Gastrocnemius medialis (tissue), 4 donors: ENCODE results near the gene RALGPS2. TPM values are rescaled to one million over a fixed set of nuclear protein-coding genes. Genes with fewer than 3 reads are reported as not detected.

ENCODE experiments used
- ATAC-seq, 2 donors: fragments of 150-250 bp; one replicate each; pipeline ENCODE4 v1.9.1; 2016
- DNase-seq, 2 donors: peaks; one replicate each; pipeline ENCODE4 v3.0.0-alpha.2; 2019
- H3K27ac ChIP-seq, 4 donors: fragments of 200-600 bp; sonication (generic); 1 replicate in 1 of 4; 2 replicates in 3 of 4; pipeline ENCODE4 v1.5.1; 2016 to 2018; ENCODE audit warnings: mild to moderate bottlenecking in 2 of 4, moderate library complexity in 1 of 4
- H3K27me3 ChIP-seq, 3 donors: fragments of 200-600 bp; sonication (generic) in 2 of 3; 1 replicate in 1 of 3; 2 replicates in 2 of 3; pipeline versions ENCODE4 v1.5.1 to v1.6.0; 2016 to 2019; ENCODE audit warnings: mild to moderate bottlenecking in 1 of 3, moderate library complexity in 1 of 3
- H3K36me3 ChIP-seq, 2 donors: fragments of 200-600 bp; sonication (generic) in 1 of 2; one replicate each; pipeline ENCODE4 v1.5.1; 2017 to 2018
- H3K4me1 ChIP-seq, 2 donors: fragments of 200-600 bp; sonication (generic) in 1 of 2; one replicate each; pipeline ENCODE4 v1.5.1; 2016 to 2017; ENCODE audit warnings: mild to moderate bottlenecking in 2 of 2
- H3K4me3 ChIP-seq, 4 donors: fragments of 200-600 bp; sonication (generic) in 3 of 4; 1 replicate in 1 of 4; 2 replicates in 3 of 4; pipeline ENCODE4 v1.5.1; 2016 to 2019; ENCODE audit warnings: mild to moderate bottlenecking in 2 of 4
- H3K9me3 ChIP-seq, 3 donors: fragments of 200-600 bp; sonication (generic) in 2 of 3; 1 replicate in 1 of 3; 2 replicates in 2 of 3; pipeline ENCODE4 v1.5.1; 2016 to 2019
- POLR2A ChIP-seq, 2 donors: fragments of 450-650 bp; IDR thresholded peaks; one replicate each; pipeline ENCODE4 v1.6.1; 2017; ENCODE audit warnings: antibody characterized with exemption in 2 of 2, mild to moderate bottlenecking in 2 of 2, moderate library complexity in 2 of 2
- in situ Hi-C, 4 donors: fragments of 200-750 bp; cut with MboI; loops; one replicate each; pipeline versions ENCODE4 v1.15.0 to v1.8.0; 2017; ENCODE audit warnings: low sequenced_read_pairs in 4 of 4
- intact Hi-C: fragments of 100-400 bp; cut with DNase I; formaldehyde crosslinking; loops from one replicate; pipeline ENCODE4 v1.15.1; 2023; ENCODE audit warnings: low total_unique reads
- total RNA-seq, 4 donors: library from RNA; depleted of rRNA; stranded (reverse); fragments of >200 nt; gene quantifications; one replicate each; pipeline versions ENCODE4 v1.1.0 to v1.2.3, GENCODE V29; 2016
- TF ChIP-seq, protein P1 (sequence below), 5 experiments: fragments of 450-650 bp in 3 of 5; fragments of 200-600 bp in 2 of 5; sonication (generic) in 2 of 5; IDR thresholded peaks in 4 of 5; conservative IDR thresholded peaks in 1 of 5; 1 replicate in 4 of 5; 2 replicates in 1 of 5; pipeline ENCODE4 v1.5.1; 2016 to 2019; ENCODE audit warnings: antibody characterized with exemption in 5 of 5, mild to moderate bottlenecking in 3 of 5, moderate library complexity in 3 of 5

The RALGPS2 gene
- total RNA-seq, 4 donors from 2014 or later, result 1.1 to 6.5 (median 2.5) TPM

DNA sequence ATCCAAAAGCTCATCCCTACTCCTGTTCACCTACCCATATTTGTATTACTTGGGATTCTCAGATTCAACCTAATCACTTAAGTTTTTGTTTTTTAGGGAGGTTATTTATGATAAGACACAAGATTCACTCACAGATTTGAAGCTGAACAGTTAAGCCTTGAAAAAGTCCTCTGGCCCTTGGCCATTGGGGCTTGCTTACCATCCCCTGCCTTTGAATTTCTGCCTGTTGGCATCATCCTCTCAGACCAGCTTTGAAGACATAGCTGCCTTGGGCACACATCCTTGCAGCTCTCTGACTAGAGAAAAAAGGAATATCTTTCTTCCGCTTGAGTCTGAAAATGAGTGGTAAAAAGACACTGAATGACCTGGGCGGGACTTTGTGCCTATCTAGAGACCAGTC, 41.8 kb upstream of the RALGPS2 start:
- DNase-seq, result no peak
- ATAC-seq, result no peak
- intact Hi-C loops (no loop called here), in situ Hi-C loops (no loop called here)
- Histone ChIP-seq H3K4me1 (no peaks in the 10 kb centered on the region), H3K27ac (no peak overlapping the region), H3K4me3 (no peak overlapping the region), H3K36me3 (no peaks in the 10 kb centered on the region), H3K27me3 (no peaks in the 10 kb centered on the region), H3K9me3 (no peaks in the 10 kb centered on the region)
- no peak for TF ChIP-seq POLR2A (IDR thresholded peaks at IDR 0.05)
- TF ChIP-seq, protein P1, sequence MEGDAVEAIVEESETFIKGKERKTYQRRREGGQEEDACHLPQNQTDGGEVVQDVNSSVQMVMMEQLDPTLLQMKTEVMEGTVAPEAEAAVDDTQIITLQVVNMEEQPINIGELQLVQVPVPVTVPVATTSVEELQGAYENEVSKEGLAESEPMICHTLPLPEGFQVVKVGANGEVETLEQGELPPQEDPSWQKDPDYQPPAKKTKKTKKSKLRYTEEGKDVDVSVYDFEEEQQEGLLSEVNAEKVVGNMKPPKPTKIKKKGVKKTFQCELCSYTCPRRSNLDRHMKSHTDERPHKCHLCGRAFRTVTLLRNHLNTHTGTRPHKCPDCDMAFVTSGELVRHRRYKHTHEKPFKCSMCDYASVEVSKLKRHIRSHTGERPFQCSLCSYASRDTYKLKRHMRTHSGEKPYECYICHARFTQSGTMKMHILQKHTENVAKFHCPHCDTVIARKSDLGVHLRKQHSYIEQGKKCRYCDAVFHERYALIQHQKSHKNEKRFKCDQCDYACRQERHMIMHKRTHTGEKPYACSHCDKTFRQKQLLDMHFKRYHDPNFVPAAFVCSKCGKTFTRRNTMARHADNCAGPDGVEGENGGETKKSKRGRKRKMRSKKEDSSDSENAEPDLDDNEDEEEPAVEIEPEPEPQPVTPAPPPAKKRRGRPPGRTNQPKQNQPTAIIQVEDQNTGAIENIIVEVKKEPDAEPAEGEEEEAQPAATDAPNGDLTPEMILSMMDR (IDR thresholded peaks at IDR 0.05 in 4 of 5, conservative IDR thresholded peaks at IDR 0.05 in 1 of 5), result no peak

DNA sequence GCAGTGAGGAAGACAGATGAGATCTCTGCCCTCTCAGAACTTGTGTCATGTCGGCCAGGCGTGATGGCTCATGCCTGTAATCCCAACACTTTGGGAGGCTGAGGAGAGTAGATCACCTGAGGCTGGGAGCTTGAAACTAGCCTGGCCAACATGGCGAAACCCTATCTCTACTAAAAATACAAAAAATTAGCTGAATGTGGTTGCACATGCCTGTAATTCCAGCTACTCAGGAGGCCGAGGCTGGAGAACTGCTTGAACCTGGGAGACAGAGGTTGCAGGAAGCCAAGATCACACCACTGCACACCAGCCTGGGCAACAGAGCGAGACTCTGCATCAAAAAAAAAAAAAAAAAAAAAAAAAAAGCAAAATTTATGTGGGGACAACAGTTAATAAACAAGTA, 40.9 kb upstream of the RALGPS2 start:
- TF ChIP-seq, protein P1 (IDR thresholded peaks at IDR 0.05 in 4 of 5, conservative IDR thresholded peaks at IDR 0.05 in 1 of 5), result no peak
- TF ChIP-seq POLR2A (IDR thresholded peaks at IDR 0.05), result no peak
- Histone ChIP-seq H3K4me1 (no peaks in the 10 kb centered on the region), H3K36me3 (no peaks in the 10 kb centered on the region), H3K27ac (no peak overlapping the region), H3K4me3 (no peak overlapping the region), H3K9me3 (no peaks in the 10 kb centered on the region), H3K27me3 (no peaks in the 10 kb centered on the region)
- in situ Hi-C loops (no loop called here), intact Hi-C loops (no loop called here)
- ATAC-seq, result no peak
- DNase-seq, result no peak

DNA sequence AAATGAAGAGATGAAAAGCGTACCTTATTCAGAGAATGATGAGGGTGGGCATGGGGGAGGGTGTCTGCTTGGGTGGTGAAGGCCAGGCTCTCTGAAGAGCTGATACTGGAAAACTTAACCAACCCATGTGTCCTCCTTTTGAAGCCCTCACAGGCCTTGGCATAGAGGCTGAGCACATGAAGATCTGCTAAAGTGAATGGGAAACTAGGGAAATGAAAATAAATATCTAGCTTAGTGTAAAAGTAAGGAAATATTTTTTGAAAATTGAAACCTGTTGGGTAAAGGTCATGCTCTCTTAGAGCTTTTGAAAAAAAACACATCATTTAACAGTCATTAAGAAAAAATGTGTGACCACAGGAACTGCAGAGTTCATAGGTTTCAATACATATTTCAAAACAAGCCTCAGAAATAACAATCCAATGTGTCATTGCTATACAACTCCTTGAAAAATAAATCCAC, 40.5 kb upstream of the RALGPS2 start:
- in situ Hi-C loops (no loop called here), intact Hi-C loops (no loop called here)
- no peak overlapping the region for H3K27ac ChIP-seq
- no peak for TF ChIP-seq POLR2A (IDR thresholded peaks at IDR 0.05)
- TF ChIP-seq, protein P1 (IDR thresholded peaks at IDR 0.05 in 4 of 5, conservative IDR thresholded peaks at IDR 0.05 in 1 of 5), result no peak
- H3K9me3 ChIP-seq, result no peaks in the 10 kb centered on the region
- no peaks in the 10 kb centered on the region for H3K27me3 ChIP-seq
- DNase-seq, result peak in 1 of 2 donors; percentile 21
- no peak overlapping the region for H3K4me3 ChIP-seq
- ATAC-seq, result peak; percentile 50 to 76
- no peaks in the 10 kb centered on the region for H3K36me3 ChIP-seq
- H3K4me1 ChIP-seq, result no peaks in the 10 kb centered on the region

DNA sequence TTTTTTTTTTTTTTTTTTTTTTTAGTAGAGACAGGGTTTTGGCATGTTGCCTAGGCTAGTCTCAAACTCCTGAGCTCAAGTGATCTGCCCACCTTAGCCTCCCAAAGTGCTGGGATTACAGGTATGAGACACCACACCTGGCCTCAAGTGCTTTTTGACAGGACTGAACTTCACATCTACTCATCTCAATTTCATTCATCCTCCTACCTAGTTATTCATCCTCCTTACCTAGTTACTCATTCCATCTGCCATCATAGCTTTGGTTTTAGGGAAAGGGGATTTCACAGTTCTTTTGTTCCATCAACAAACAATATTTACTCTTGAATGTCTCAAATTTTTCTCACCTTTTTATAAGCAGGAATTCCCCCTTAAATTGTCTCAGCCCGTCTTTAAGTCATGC, 38.6 kb upstream of the RALGPS2 start:
- no peak overlapping the region for H3K27ac ChIP-seq
- H3K4me1 ChIP-seq, result no peaks in the 10 kb centered on the region
- no peak for DNase-seq
- TF ChIP-seq POLR2A (IDR thresholded peaks at IDR 0.05), result no peak
- TF ChIP-seq, protein P1 (IDR thresholded peaks at IDR 0.05 in 4 of 5, conservative IDR thresholded peaks at IDR 0.05 in 1 of 5), result no peak
- H3K27me3 ChIP-seq, result no peaks in the 10 kb centered on the region
- no peaks in the 10 kb centered on the region for H3K9me3 ChIP-seq
- no peak overlapping the region for H3K4me3 ChIP-seq
- ATAC-seq, result no peak
- no peaks in the 10 kb centered on the region for H3K36me3 ChIP-seq
- intact Hi-C loops, result no loop called here
- in situ Hi-C loops, result no loop called here

DNA sequence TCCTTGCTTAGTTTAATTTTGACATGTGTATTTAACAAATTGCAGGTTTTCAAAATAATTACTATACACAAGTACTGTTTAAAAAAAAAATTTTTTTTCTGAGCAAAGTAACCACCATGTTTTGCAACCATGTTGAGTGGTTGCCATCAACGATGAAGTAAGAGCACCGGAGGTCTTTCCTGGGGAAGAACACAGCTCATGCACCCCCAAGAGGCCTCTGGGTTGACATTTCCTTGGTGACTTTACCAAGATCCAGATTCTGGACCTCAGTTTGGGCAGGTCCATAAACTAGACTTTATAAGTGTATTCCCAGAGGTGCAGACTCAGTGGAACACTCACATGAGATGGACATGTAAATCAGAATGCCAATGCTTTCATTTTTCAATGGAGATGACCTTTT, 36.8 kb upstream of the RALGPS2 start:
- peak; percentile 52 to 60 for ATAC-seq
- TF ChIP-seq, protein P1 (IDR thresholded peaks at IDR 0.05 in 4 of 5, conservative IDR thresholded peaks at IDR 0.05 in 1 of 5), result no peak
- no peak for TF ChIP-seq POLR2A (IDR thresholded peaks at IDR 0.05)
- no peaks in the 10 kb centered on the region for H3K27me3 ChIP-seq
- no peak overlapping the region for H3K27ac ChIP-seq
- peak; percentile 9 to 65 for DNase-seq
- no peaks in the 10 kb centered on the region for H3K36me3 ChIP-seq
- no peaks in the 10 kb centered on the region for H3K4me1 ChIP-seq
- no peak overlapping the region for H3K4me3 ChIP-seq
- intact Hi-C loops (no loop called here), in situ Hi-C loops (no loop called here)
- no peaks in the 10 kb centered on the region for H3K9me3 ChIP-seq
